ENCODE measurements around the gene GALK2. TPM values are rescaled to one million over a fixed set of nuclear protein-coding genes. Genes with fewer than 3 reads are reported as not detected.

GALK2 gene
- total and polyA plus RNA-seq, 7 donors, result 14.7 to 36.0 (median 16.3) TPM

GRCh38 chr15:49154799-49155109 lies 15.3 kb upstream of the GALK2 start:
- peak in 2 of 4 donors; percentile 11 to 25 for ATAC-seq
- intact Hi-C loops (cut with DNase I), result loop anchor here (5.0 to 10.0 kb wide), 3 partner anchors 290 to 470 kb away; partner anchors contain the start of genes DTWD1 (in 2 of the 2) and FAM227B (in 2 of the 2)

GRCh38 chr15:49155110-49155833 lies 14.8 kb upstream of the GALK2 start, which contains the start of gene COPS2:
Gene COPS2, minus strand, starts transcription at chr15:49155599. Its CDS starts 21 bp downstream, at chr15:49155578.
- Histone ChIP-seq H3K4me3 (peak within 1 kb of the TSS; percentile 91), H3K27me3 (ENCODE audit: insufficient read depth in 3 of 3, low read length in 2 of 3) (no peaks in the 10 kb centered on the region), H3K36me3 (ENCODE audit: insufficient read depth in 1 of 2, low read depth in 1 of 2) (no peaks in the 10 kb centered on the region), H3K9me3 (no peaks in the 10 kb centered on the region), H3K27ac (peak within 1 kb of the TSS; percentile 91), H3K4me1 (peaks cover 31% of the 10 kb centered on the region)
- 0% methylated on average over 39 to 46 of the region's 46 CpGs for WGBS, 3 donors
- intact Hi-C loops (cut with DNase I), result loop anchor here (5.0 to 10.0 kb wide), 3 partner anchors 290 to 470 kb away; partner anchors contain the start of genes DTWD1 (in 2 of the 2) and FAM227B (in 2 of the 2)
- DNase-seq (peak; percentile 91 to 95), ATAC-seq (peak; percentile 98 to 99 (median 98))
- no peak for TF ChIP-seq CTCF (IDR thresholded peaks at IDR 0.05)

More at GRCh38 chr15:49154799-49155109, 15.3 kb upstream of the GALK2 start:
- H3K27me3 ChIP-seq (ENCODE audit: insufficient read depth in 3 of 3, low read length in 2 of 3), result no peaks in the 10 kb centered on the region
- no peak for DNase-seq
- 0 to 2% (median 0%) methylated on average over 7 of the region's 7 CpGs for WGBS, 3 donors
- H3K9me3 ChIP-seq, result no peaks in the 10 kb centered on the region
- no peaks in the 10 kb centered on the region for H3K36me3 ChIP-seq (ENCODE audit: insufficient read depth in 1 of 2, low read depth in 1 of 2)
- H3K4me3 ChIP-seq, result peak overlapping the region; percentile 91
- peaks cover 32% of the 10 kb centered on the region for H3K4me1 ChIP-seq
- H3K27ac ChIP-seq, result peak overlapping the region; percentile 91
- TF ChIP-seq CTCF (IDR thresholded peaks at IDR 0.05), result no peak

- 0 to 1% (median 0%) methylated on average over 26 of the region's 26 CpGs for WGBS, 3 donors
Observed at GRCh38 chr15:49155834-49156627, 14.0 kb upstream of the GALK2 start.

GRCh38 chr15:49163678-49164077 lies 6.4 kb upstream of the GALK2 start:
- TF ChIP-seq CTCF (IDR thresholded peaks at IDR 0.05), result no peak
- ATAC-seq (no peak), DNase-seq (no peak)
- Histone ChIP-seq H3K4me1 (no peaks in the 10 kb centered on the region), H3K9me3 (no peaks in the 10 kb centered on the region), H3K4me3 (no peak overlapping the region), H3K27me3 (ENCODE audit: insufficient read depth in 3 of 3, low read length in 2 of 3) (no peaks in the 10 kb centered on the region), H3K36me3 (ENCODE audit: insufficient read depth in 1 of 2, low read depth in 1 of 2) (peaks cover 0 to 8% of the 10 kb centered on the region in 2 donors), H3K27ac (no peak overlapping the region)
- WGBS, 3 donors, result 67 to 80% (median 74%) methylated on average over 1 of the region's 1 CpG
- intact Hi-C loops (cut with DNase I), result no loop called here

More at GRCh38 chr15:49155834-49156627, 14.0 kb upstream of the GALK2 start:
- Histone ChIP-seq H3K27me3 (ENCODE audit: insufficient read depth in 3 of 3, low read length in 2 of 3) (no peaks in the 10 kb centered on the region), H3K9me3 (no peaks in the 10 kb centered on the region), H3K4me1 (peaks cover 28% of the 10 kb centered on the region), H3K27ac (peak overlapping the region; percentile 91), H3K4me3 (peak overlapping the region; percentile 91), H3K36me3 (ENCODE audit: insufficient read depth in 1 of 2, low read depth in 1 of 2) (no peaks in the 10 kb centered on the region)
- no peak for TF ChIP-seq CTCF (IDR thresholded peaks at IDR 0.05)
- DNase-seq, result no peak
- intact Hi-C loops (cut with DNase I), result loop anchor here (5.0 to 10.0 kb wide), 3 partner anchors 291 to 469 kb away; partner anchors contain the start of genes DTWD1 (in 2 of the 2) and FAM227B (in 2 of the 2)
- ATAC-seq, result no peak
